ENCODE data around the gene ZFP36L1. TPM values are rescaled to one million over a fixed set of nuclear protein-coding genes. Genes with fewer than 3 reads are reported as not detected.

ZFP36L1 gene
- total RNA-seq, 1 donor from 2014 or later: 1,405 TPM

- no peaks in the 10 kb centered on the region for H3K9me3 ChIP-seq
- no peak for DNase-seq (ENCODE audit: extremely low spot score in 2 of 2)
- H3K27ac ChIP-seq: no peak overlapping the region
- no peaks in the 10 kb centered on the region for H3K27me3 ChIP-seq
- no peak overlapping the region for H3K4me3 ChIP-seq
- peaks cover 41% of the 10 kb centered on the region for H3K4me1 ChIP-seq
- TF ChIP-seq POLR2AphosphoS5 (IDR thresholded peaks at IDR 0.05; ENCODE audit: insufficient read depth in 1 of 2, low read depth in 1 of 2): no peak
- TF ChIP-seq, protein P1, sequence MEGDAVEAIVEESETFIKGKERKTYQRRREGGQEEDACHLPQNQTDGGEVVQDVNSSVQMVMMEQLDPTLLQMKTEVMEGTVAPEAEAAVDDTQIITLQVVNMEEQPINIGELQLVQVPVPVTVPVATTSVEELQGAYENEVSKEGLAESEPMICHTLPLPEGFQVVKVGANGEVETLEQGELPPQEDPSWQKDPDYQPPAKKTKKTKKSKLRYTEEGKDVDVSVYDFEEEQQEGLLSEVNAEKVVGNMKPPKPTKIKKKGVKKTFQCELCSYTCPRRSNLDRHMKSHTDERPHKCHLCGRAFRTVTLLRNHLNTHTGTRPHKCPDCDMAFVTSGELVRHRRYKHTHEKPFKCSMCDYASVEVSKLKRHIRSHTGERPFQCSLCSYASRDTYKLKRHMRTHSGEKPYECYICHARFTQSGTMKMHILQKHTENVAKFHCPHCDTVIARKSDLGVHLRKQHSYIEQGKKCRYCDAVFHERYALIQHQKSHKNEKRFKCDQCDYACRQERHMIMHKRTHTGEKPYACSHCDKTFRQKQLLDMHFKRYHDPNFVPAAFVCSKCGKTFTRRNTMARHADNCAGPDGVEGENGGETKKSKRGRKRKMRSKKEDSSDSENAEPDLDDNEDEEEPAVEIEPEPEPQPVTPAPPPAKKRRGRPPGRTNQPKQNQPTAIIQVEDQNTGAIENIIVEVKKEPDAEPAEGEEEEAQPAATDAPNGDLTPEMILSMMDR (IDR thresholded peaks at IDR 0.05): no peak
- no peak for TF ChIP-seq POLR2A (IDR thresholded peaks at IDR 0.05)
- no peaks in the 10 kb centered on the region for H3K36me3 ChIP-seq
- intact Hi-C loops (cut with DNase I): no loop called here
Observed at GRCh38 chr14:68758301-68758700, 34.6 kb downstream of the ZFP36L1 start.

DNA sequence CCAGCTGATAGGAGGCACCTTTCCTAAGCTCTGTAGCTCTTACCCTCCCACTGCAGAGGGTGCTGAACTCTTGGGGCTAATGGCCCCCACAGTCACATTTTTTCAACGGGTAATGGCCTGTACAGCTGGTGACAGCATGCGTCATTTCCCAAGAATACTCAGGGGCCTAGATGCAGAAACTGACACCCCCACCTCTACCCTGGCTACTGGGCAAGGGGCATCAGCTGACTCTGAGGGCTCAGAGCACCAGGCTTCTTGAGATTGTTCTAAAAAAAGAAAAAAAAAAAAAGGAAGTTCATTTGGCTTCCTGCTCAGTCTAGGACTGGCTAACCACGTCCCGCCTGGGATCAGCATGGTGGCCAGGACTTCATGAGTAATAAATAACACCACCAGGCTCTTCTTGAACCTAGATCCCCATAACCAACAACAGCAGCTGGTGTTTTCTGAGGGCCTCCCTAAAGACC, 35.2 kb downstream of the ZFP36L1 start:
- Histone ChIP-seq H3K27ac (no peak overlapping the region), H3K4me3 (no peak overlapping the region), H3K4me1 (peaks cover 35% of the 10 kb centered on the region), H3K27me3 (no peaks in the 10 kb centered on the region), H3K36me3 (no peaks in the 10 kb centered on the region), H3K9me3 (no peaks in the 10 kb centered on the region)
- TF ChIP-seq, protein P1 (IDR thresholded peaks at IDR 0.05): no peak
- TF ChIP-seq POLR2A (IDR thresholded peaks at IDR 0.05): no peak
- no peak for TF ChIP-seq POLR2AphosphoS5 (IDR thresholded peaks at IDR 0.05; ENCODE audit: insufficient read depth in 1 of 2, low read depth in 1 of 2)
- intact Hi-C loops (cut with DNase I): no loop called here
- no peak for DNase-seq (ENCODE audit: extremely low spot score in 2 of 2)

DNA sequence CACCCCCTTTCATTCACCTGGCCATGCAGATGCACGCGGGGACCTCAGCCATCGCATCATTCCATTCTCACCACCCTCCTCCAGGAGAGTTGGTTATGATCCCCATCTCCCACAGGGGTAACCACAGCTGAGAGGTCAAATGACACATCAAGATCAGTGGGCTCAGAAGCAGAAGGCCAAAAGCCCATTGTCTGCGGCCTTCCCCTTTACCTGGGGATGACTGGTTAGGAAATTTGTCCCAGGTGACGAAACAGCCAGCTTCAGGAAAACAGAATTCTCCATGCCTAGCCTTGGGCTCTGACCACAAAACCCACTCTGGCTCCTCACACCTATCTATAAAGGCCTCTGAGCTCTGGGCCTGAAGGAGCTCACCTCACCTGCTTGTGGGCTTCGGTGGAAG, 36.1 kb downstream of the ZFP36L1 start:
- Histone ChIP-seq H3K27ac (no peak overlapping the region), H3K9me3 (no peaks in the 10 kb centered on the region), H3K36me3 (no peaks in the 10 kb centered on the region), H3K4me1 (peaks cover 25% of the 10 kb centered on the region), H3K27me3 (no peaks in the 10 kb centered on the region), H3K4me3 (no peak overlapping the region)
- no peak for TF ChIP-seq POLR2A (IDR thresholded peaks at IDR 0.05)
- TF ChIP-seq POLR2AphosphoS5 (IDR thresholded peaks at IDR 0.05; ENCODE audit: insufficient read depth in 1 of 2, low read depth in 1 of 2): no peak
- TF ChIP-seq, protein P1 (IDR thresholded peaks at IDR 0.05): no peak
- no peak for DNase-seq (ENCODE audit: extremely low spot score in 2 of 2)
- intact Hi-C loops (cut with DNase I): no loop called here

GRCh38 chr14:68756000-68756481, 36.8 kb downstream of the ZFP36L1 start:
- intact Hi-C loops (cut with DNase I): no loop called here
- Histone ChIP-seq H3K9me3 (no peaks in the 10 kb centered on the region), H3K27me3 (no peaks in the 10 kb centered on the region), H3K4me1 (peaks cover 24% of the 10 kb centered on the region), H3K36me3 (no peaks in the 10 kb centered on the region), H3K27ac (no peak overlapping the region), H3K4me3 (no peak overlapping the region)
- no peak for DNase-seq (ENCODE audit: extremely low spot score in 2 of 2)
- TF ChIP-seq POLR2A (IDR thresholded peaks at IDR 0.05): no peak
- TF ChIP-seq POLR2AphosphoS5 (IDR thresholded peaks at IDR 0.05; ENCODE audit: insufficient read depth in 1 of 2, low read depth in 1 of 2): no peak
- TF ChIP-seq, protein P1 (IDR thresholded peaks at IDR 0.05): no peak

GRCh38 chr14:68755016-68755353, 37.9 kb downstream of the ZFP36L1 start:
- intact Hi-C loops (cut with DNase I): no loop called here
- no peaks in the 10 kb centered on the region for H3K27me3 ChIP-seq
- no peak overlapping the region for H3K4me3 ChIP-seq
- peaks cover 25% of the 10 kb centered on the region for H3K4me1 ChIP-seq
- H3K27ac ChIP-seq: no peak overlapping the region
- H3K9me3 ChIP-seq: no peaks in the 10 kb centered on the region
- TF ChIP-seq, protein P1 (IDR thresholded peaks at IDR 0.05): no peak
- TF ChIP-seq POLR2AphosphoS5 (IDR thresholded peaks at IDR 0.05; ENCODE audit: insufficient read depth in 1 of 2, low read depth in 1 of 2) (no peak), POLR2A (IDR thresholded peaks at IDR 0.05) (no peak)
- H3K36me3 ChIP-seq: no peaks in the 10 kb centered on the region
- DNase-seq (ENCODE audit: extremely low spot score in 2 of 2): no peak

Measured in vagina (tissue), 2 donors.